H1 (cell line): ENCODE measurements around the gene RHOXF2B.
"Not testable (repeated sequence)": the region's sequence is repeated elsewhere in the genome, so short reads cannot be mapped to it uniquely, and the experiment has no call there.

Source experiments
- BACH1 ChIP-seq: IDR thresholded peaks from 2 replicates; pipeline ENCODE4 v1.6.1; 2012; ENCODE audit warnings: low read length, improper control_type of control experiment
- CTCF ChIP-seq, 3 experiments: IDR thresholded peaks; 1 replicate in 2 of 3; 2 replicates in 1 of 3; pipeline versions ENCODE4 v1.5.1 to v1.6.1; 2011; ENCODE audit warnings: low read length in 3 of 3, mild to moderate bottlenecking in 3 of 3, inconsistent platforms in 2 of 3, low read depth in 1 of 3, moderate library complexity in 1 of 3; ENCODE audit not compliant: insufficient read depth in 1 of 3; ENCODE audit errors: control extremely low read depth in 1 of 3
- EP300 ChIP-seq, 2 experiments: IDR thresholded peaks; 1 replicate in 1 of 2; 2 replicates in 1 of 2; pipeline ENCODE4 v1.6.1; 2011 to 2012; ENCODE audit warnings: low read depth in 2 of 2, low read length in 2 of 2, mild to moderate bottlenecking in 2 of 2, borderline replicate concordance in 1 of 2, inconsistent platforms in 1 of 2, moderate library complexity in 1 of 2
- JUND ChIP-seq: IDR thresholded peaks from 2 replicates; pipeline ENCODE4 v1.6.1; 2011; ENCODE audit warnings: mild to moderate bottlenecking, improper control_type of control experiment, low read length
- NRF1 ChIP-seq: IDR thresholded peaks from 2 replicates; pipeline ENCODE4 v1.6.1; 2011; ENCODE audit warnings: mild to moderate bottlenecking, low read depth, low read length, improper control_type of control experiment
- POLR2A ChIP-seq, 2 experiments: IDR thresholded peaks; 1 replicate in 1 of 2; 2 replicates in 1 of 2; pipeline ENCODE4 v1.6.1; 2011; ENCODE audit warnings: low read depth in 2 of 2, low read length in 2 of 2, mild to moderate bottlenecking in 2 of 2; ENCODE audit errors: control extremely low read depth in 1 of 2
- POLR2AphosphoS5 ChIP-seq: IDR thresholded peaks from 2 replicates; pipeline ENCODE4 v1.6.1; 2011; ENCODE audit warnings: low read depth, low read length
- SUZ12 ChIP-seq: fragments of 200-600 bp; sonication (generic); IDR thresholded peaks from 2 replicates; pipeline ENCODE4 v1.6.1; 2012; ENCODE audit warnings: mild to moderate bottlenecking, inconsistent platforms, low read length, moderate library complexity, mixed read lengths
- TAF1 ChIP-seq: IDR thresholded peaks from 2 replicates; pipeline ENCODE4 v1.6.1; 2011; ENCODE audit warnings: mild to moderate bottlenecking, low read depth, low read length
- TBP ChIP-seq: IDR thresholded peaks from 2 replicates; pipeline ENCODE4 v1.6.1; 2011; ENCODE audit warnings: low read depth, low read length, improper control_type of control experiment
- TEAD4 ChIP-seq: IDR thresholded peaks from 2 replicates; pipeline ENCODE4 v1.6.1; 2012; ENCODE audit warnings: low read depth, low read length, inconsistent platforms, mixed read lengths
- YY1 ChIP-seq: IDR thresholded peaks from 2 replicates; pipeline ENCODE4 v1.6.1; 2011; ENCODE audit warnings: low read depth, mild to moderate bottlenecking, low read length
- ZNF274 ChIP-seq: IDR thresholded peaks from 2 replicates; pipeline ENCODE4 v1.7.0; 2012; ENCODE audit warnings: low read length, borderline replicate concordance; ENCODE audit errors: extremely low read depth

GRCh38 chrX:120101057-120101456 is 23.6 kb upstream of the RHOXF2B start:
- not testable (repeated sequence) for TF ChIP-seq TEAD4; CTCF (IDR thresholded peaks at IDR 0.05; ENCODE audit: control extremely low read depth in 1 of 3, insufficient read depth in 1 of 3, low read depth in 1 of 3, low read length in 3 of 3); POLR2A (IDR thresholded peaks at IDR 0.05; ENCODE audit: control extremely low read depth in 1 of 2, low read depth in 2 of 2, low read length in 2 of 2); JUND; BACH1; EP300 (IDR thresholded peaks at IDR 0.05; ENCODE audit: borderline replicate concordance in 1 of 2, low read depth in 2 of 2, low read length in 2 of 2); NRF1; TBP; SUZ12; YY1; TAF1; ZNF274; POLR2AphosphoS5
